Brain pericyte (primary cell): ENCODE data around the gene PTPRN2.
A peak's percentile ranks its signal among the peaks of the same experiment; 100 is the strongest.
"Not testable (repeated sequence)": the region's sequence is repeated elsewhere in the genome, so short reads cannot be mapped to it uniquely, and the experiment has no call there.

Experiments used
- DNase-seq: peaks from one replicate; pipeline ENCODE4 v3.0.0-alpha.2; 2012; ENCODE audit warnings: low read depth, low spot score

PTPRN2 gene

GRCh38 chr7:158443688-158444483 is 143.7 kb downstream of the PTPRN2 start:
- DNase-seq, result no peak

DNA sequence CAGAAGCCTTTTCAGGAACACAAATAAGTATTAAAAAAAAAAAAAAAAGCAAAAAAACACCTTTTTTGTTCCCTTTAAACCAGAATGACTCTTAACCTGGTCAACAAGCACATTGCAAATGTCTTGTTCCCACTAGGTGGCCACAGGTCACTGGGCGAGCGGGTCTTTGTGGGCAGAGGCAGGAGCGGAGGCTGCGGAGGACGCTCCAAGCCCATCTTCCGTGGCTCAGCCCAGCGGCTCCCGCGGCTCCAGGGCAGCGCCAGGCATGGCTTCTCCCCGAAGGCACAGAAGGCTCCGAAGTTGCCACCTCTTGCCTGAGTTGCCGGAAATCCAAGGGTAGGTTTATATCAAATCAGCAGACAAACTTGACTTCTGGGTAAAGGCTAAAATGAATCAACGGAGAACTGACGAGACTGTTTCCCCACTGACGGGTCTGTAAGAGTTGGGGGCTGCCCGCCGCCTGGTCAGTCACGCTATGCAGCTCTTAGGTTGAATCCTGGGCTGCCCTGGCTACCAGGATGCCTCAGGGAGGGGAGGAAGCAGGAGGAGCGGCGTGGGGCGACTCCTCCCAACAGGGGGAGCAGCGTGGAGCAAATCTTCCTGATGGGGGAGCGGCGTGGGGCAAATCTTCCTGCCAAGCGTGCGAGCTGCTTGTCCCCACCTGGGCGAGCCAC is 144.5 kb downstream of the PTPRN2 start:
- DNase-seq, result no peak

DNA sequence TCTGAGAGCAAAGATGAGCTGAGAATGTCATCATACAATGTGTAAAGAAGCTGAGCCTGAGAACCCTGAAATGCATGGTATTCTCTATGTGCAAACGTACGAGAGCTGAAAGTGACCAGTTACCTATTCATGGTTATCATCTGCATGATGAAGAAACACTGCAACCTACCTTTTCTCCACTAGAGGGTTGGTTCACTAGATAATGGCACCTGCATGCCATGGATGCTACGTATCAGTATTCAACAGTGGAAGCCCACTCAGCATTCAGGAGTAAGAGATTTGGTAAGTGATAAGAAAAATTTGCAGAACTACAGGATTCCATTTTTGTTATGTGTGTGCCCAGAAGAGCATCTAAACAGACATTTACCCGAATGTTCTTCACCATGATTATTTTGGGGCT is 145.4 kb downstream of the PTPRN2 start:
- no peak for DNase-seq

DNA sequence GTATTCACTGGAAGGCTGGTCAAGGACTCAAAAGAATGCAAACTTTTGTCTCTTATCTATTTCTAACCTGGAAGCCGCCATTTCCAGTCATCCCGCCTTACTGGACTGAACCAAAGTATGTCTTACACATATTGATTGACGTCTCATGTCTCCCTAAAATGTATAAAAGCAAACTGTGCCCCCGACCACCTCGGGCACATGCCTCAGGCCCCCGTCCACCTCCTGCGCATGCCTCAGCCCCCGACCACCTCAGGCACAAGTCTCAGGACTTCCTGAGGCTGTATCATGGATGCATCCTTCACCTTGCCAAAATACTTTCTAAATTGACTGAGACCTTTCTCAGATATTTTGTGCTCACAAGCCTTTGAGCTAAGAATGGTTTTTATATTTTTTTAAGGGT is 148.6 kb downstream of the PTPRN2 start:
- no peak for DNase-seq

DNA sequence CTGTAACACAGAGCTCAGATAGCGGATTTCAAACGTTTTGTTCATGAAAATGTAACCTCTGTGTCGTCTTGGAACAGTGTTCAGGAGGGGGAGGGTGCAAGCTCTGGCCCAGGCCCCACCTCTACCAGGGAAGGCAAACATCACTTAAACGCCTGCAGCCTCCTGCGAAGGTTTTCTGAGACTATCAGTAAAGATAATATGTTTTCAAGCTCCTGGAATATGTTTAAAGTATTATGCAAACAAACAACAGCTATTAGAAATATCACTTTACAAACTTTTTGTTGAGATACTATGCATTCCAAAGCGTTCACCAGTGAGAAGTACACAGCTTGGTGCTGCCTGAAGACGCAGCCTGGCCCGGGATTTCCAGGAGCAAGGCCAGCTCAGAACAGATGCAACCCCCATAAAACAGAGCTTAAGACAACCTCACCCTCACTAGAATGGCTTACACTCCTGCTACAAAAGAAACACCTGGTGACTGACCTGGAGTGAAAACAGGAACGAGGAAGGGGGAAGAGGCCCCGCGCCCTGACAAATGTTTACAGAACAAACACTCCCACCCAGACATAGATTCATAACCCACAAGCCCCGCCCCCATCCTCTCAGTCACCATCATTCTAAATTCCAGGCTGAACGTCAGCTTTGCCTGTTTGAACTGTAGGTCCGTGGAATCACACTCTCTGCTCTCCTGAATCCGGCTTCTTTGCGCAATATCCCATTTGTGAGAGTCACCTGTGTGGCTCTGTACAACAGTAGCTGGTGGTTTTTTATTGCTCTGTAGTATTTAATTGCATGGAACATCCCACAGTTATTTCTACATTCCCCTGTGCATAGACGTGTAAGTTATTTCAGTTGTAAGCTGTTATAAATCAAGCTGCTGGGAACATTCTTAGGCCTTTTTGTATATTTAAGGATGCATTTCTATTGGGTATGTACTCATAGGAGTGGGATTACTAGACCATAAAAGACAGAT is 155.0 kb downstream of the PTPRN2 start:
- DNase-seq, result peak; percentile 16

- peak; percentile 73 for DNase-seq
Measured at GRCh38 chr7:158431941-158432347, 155.7 kb downstream of the PTPRN2 start.

- no peak for DNase-seq
Measured at GRCh38 chr7:158431055-158431940, 156.3 kb downstream of the PTPRN2 start.

DNA sequence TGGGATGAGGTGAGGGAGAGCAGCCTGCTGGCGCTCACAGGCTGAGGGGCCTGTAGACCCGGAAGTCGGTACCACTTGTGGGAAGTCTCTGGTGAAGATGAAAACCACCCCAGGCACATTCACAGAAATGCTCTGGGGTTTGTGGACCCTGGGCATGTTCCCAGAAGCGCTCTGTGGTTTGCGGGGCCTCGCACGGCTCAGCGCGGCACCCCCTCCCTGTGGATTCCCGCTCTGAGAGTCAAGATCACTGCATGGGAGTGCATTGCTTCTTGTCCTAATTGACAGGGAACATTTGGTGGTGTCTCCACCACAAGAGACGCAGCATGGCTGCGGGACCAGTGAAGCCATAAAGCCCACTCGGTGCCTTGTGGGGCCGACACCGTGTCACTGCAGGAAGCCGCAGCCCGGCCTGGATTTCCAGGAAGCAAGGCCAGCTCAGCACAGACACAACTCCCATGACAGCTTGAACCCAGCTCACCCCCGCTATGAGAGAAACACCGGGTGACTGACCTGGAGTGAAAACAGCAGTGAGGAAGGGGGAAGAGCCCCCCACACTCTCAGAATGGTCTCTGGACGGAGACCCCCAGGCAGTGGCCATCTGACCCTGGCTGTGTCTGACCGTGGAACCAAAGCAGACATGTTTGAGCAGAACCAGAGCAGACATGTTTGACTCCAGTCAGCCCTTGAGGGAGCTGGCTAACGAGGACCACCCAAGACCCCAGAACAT is 157.2 kb downstream of the PTPRN2 start:
- no peak for DNase-seq

DNA sequence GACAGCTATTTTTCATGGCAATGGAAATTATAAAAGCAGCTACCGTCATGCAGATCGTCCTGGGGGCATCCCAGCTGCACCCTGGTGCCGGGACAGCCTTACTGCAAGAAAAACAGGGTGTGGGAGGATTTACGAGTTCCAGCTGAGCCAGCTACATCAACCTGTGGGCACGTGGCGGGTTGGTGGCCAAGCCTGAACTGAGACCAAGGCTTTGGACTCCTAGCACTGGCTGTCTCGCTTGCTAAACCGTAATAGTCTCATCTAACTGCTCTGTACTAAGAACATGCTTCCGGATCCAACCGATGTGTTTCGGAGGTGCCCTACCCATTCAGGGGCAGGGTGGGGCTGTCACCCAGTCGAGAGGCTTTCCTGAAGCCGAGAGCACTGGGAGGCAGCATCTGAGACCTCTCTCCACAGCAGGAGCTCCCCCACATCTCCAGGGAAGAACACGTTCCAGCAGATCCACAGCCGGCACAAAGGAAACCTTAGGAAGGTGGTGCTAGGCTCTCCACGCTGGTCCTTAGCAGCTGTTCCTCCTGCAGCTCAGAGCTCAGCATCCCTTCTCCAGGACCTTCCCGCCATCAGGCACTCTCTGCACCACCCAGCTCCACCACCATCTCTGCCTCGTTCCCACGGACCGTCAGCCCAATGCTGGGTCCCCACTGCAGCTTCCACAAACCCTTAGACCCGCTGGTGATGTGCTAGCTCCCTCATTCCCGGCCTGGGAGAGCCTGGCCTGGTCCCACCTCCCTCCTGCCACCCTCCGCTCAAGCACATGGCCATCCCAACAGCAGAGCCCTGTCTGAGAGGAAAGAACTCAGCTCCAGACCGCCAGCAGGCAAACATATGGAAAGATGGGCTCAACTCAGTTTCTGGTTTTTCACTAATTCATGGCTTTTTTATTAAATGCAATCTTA is 158.5 kb downstream of the PTPRN2 start:
- DNase-seq, result no peak

- DNase-seq, result no peak
Measured at GRCh38 chr7:158428131-158428836, 159.3 kb downstream of the PTPRN2 start.

DNA sequence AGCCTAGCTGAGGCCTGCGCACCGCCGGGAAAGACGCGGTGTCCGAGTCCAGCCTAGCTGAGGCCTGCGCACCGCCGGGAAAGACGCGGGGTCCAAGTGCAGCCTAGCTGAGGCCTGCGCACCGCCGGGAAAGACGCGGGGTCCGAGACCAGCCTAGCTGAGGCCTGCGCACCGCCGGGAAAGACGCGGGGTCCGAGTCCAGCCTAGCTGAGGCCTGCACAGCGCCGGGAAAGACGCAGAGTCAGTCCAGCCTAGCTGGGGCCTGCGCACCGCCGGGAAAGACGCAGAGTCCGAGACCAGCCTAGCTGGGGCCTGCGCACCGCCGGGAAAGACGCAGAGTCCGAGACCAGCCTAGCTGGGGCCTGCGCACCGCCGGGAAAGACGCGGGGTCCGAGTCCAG is 161.9 kb downstream of the PTPRN2 start:
- not testable (repeated sequence) for DNase-seq

GRCh38 chr7:158424531-158424930 is 163.1 kb downstream of the PTPRN2 start:
- no peak for DNase-seq

DNA sequence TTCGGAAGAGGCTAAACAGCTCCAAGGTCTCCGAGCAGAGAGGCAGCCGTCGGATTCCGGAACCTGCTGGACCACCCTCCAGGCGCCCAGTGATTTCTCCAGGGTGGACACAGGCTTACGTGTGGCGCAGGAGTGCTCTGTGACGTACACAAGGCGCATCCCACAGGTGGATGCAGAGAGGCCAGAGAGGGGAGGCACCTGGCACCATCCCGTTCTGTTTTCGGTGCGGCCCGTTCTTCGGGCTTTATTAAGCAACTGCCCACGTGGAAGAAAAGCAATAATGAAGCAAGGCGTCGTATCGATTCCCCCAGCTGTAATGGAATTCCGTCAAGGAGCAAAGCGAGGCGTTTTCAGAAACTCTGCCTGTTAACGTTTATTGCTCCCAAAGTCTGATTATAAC is 163.6 kb downstream of the PTPRN2 start:
- no peak for DNase-seq

DNA sequence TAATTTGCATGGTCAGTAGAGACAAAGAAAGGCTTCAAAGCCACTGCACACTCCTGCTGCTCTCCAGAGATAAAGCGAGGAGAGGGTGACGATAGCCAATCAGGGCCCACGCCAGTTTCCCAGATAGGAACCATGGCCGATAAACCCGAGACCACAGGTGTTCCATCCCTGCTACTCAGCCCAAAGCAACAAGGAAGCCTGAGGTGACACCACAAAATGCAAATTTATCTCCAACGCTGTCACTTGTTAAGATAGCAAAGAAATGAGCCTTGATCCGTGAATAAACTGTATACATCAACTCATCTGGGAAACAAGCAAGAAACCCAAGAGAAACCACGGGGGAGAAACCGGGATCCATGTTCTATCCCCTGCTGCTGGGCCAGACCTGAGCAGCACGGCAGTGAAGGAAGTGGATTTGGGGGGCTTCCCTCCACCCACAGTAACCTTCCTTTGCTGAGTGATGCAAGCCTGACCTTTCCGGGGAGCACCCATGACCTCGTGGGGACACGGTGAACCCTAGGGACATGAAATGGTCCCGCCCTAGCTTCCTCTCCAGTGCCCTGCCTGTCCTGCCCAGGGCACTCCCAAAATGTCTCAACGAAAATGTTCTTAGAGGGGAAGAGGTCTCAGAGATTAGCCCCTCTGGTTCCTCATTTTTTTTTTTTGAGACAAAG is 164.6 kb downstream of the PTPRN2 start:
- DNase-seq, result no peak

DNA sequence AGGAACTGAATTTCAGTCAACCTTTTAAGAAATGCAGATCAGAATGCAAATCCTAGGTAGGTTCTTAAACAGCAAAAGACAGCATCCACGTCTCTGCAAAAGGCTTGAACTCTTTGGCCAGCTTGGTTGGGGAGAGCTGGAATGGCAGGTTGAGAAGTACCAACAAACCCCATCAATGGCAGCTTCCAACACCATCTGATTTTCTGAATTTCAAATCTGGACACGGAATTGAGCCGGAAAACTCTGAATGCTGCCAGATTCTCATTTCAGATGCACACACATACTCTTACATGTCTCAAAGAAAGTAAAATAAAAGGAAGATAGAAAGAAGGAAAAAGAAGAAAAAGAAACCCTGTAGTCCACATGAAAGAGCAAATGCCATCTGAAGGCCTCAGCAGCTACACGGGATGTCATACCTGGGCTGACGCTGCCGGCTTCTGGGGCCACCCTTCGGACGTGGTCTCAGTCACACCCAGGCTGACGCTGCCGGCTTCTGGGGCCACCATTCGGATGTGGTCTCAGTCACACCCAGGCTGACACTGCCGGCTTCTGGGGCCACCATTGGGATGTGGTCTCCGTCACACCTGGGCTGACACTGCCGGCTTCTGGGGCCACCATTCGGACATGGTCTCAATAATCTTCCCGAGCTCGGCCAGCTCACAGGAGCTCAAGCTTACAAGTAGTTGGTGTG is 165.3 kb downstream of the PTPRN2 start:
- DNase-seq, result no peak

DNA sequence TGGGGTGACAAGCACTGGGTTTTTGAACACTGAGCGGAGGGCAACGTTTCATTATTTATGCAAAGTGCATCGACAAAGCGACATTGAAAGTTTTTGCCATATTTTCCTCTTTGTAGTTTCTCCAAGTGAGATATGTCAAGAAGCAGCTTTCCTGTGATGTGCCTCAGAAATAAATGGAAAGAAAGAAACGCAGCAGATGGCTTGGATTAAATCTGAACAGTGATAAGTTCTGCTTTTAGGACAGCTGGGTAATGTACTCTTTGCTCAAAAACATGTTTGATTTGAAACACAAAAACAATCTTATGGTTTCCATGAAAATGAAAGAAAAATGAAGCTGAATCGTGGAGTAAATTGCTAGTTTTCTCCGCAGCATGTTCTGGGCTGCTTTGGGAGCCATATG is 166.3 kb downstream of the PTPRN2 start:
- DNase-seq, result no peak

- no peak for DNase-seq
Measured at GRCh38 chr7:158420591-158421340, 166.9 kb downstream of the PTPRN2 start.
